ENCODE results near the gene RNF44.

RNF44 gene

DNA sequence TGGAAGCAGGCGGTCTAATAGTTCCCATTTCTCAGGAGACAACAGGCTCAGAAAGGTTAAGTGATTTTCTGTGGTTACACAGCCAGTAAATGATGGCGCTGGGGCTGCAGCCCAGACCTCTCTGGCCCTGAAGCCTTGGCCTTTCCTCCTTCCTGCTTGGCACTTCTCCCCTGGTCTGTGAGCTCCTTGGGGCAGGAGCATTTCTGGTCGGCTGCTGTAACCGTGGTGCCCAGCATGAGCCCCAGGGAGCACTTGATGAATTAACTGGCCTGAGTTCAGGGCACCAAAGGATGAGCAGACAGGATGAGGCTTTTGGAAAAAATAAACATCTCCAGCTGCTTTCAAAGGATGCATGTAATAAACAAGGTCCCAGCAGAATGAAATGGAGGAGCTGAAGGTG, 42.1 kb upstream of the RNF44 start:
- no peaks in the 10 kb centered on the region for H3F3A ChIP-seq (ENCODE audit: insufficient read depth)
- H3K27me3 ChIP-seq (ENCODE audit: low read length) = no peaks in the 10 kb centered on the region

DNA sequence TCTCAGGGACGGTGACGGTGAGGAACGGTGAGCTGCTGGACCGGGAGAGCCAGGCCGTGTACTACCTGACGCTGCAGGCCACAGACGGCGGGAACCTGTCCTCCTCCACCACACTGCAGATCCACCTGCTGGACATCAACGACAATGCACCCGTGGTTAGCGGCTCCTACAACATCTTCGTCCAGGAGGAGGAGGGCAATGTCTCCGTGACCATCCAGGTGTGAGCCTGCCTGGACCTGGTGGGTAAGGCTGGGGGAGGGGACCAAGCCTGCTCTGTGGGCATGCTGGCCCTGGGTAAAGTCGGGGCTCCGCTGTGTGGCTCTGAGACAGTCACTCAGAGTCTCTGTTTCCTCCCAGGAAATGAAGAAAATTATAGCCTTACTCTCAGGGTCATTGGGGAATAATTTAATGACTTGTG, 41.2 kb upstream of the RNF44 start:
- H3K27ac ChIP-seq (ENCODE audit: low read depth, low read length) = no peak overlapping the region
- H3K9me3 ChIP-seq (ENCODE audit: insufficient read depth, low read length) = no peaks in the 10 kb centered on the region
- no peak overlapping the region for H3K4me3 ChIP-seq (ENCODE audit: insufficient read depth, low read length, poor library complexity, severe bottlenecking)
- H3K9ac ChIP-seq (ENCODE audit: low read length) = no peak overlapping the region
- TF ChIP-seq, protein P1, sequence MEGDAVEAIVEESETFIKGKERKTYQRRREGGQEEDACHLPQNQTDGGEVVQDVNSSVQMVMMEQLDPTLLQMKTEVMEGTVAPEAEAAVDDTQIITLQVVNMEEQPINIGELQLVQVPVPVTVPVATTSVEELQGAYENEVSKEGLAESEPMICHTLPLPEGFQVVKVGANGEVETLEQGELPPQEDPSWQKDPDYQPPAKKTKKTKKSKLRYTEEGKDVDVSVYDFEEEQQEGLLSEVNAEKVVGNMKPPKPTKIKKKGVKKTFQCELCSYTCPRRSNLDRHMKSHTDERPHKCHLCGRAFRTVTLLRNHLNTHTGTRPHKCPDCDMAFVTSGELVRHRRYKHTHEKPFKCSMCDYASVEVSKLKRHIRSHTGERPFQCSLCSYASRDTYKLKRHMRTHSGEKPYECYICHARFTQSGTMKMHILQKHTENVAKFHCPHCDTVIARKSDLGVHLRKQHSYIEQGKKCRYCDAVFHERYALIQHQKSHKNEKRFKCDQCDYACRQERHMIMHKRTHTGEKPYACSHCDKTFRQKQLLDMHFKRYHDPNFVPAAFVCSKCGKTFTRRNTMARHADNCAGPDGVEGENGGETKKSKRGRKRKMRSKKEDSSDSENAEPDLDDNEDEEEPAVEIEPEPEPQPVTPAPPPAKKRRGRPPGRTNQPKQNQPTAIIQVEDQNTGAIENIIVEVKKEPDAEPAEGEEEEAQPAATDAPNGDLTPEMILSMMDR (IDR thresholded peaks at IDR 0.05; ENCODE audit: insufficient read depth, low read length, poor library complexity, severe bottlenecking) = peak; percentile 21
- no peak for TF ChIP-seq EZH2phosphoT487 (conservative IDR thresholded peaks at IDR 0.05; ENCODE audit: low read length)
- H3K27me3 ChIP-seq (ENCODE audit: low read length) = no peaks in the 10 kb centered on the region
- H3K9me2 ChIP-seq (replicated peaks; ENCODE audit: insufficient read depth, low read length) = no peaks in the 10 kb centered on the region
- H3F3A ChIP-seq (ENCODE audit: insufficient read depth) = no peaks in the 10 kb centered on the region
- H3K4me2 ChIP-seq (ENCODE audit: low read depth, low read length, poor library complexity, severe bottlenecking) = no peak overlapping the region
- no peaks in the 10 kb centered on the region for H4K20me1 ChIP-seq (ENCODE audit: low read depth, low read length)
- H3K36me3 ChIP-seq (ENCODE audit: low read length) = no peaks in the 10 kb centered on the region
- no peak overlapping the region for H2AFZ ChIP-seq (ENCODE audit: low read depth, low read length, severe bottlenecking)
- H3K79me2 ChIP-seq (ENCODE audit: insufficient read depth, low read length) = no peaks in the 10 kb centered on the region

More for the DNA sequence above, 42.1 kb upstream of the RNF44 start:
- H4K20me1 ChIP-seq (ENCODE audit: low read depth, low read length) = no peaks in the 10 kb centered on the region
- no peak overlapping the region for H3K27ac ChIP-seq (ENCODE audit: low read depth, low read length)
- no peak overlapping the region for H2AFZ ChIP-seq (ENCODE audit: low read depth, low read length, severe bottlenecking)
- no peak overlapping the region for H3K9ac ChIP-seq (ENCODE audit: low read length)
- H3K79me2 ChIP-seq (ENCODE audit: insufficient read depth, low read length) = no peaks in the 10 kb centered on the region
- H3K4me3 ChIP-seq (ENCODE audit: insufficient read depth, low read length, poor library complexity, severe bottlenecking) = no peak overlapping the region
- H3K36me3 ChIP-seq (ENCODE audit: low read length) = no peaks in the 10 kb centered on the region
- no peaks in the 10 kb centered on the region for H3K9me2 ChIP-seq (replicated peaks; ENCODE audit: insufficient read depth, low read length)
- H3K4me2 ChIP-seq (ENCODE audit: low read depth, low read length, poor library complexity, severe bottlenecking) = no peak overlapping the region
- no peaks in the 10 kb centered on the region for H3K9me3 ChIP-seq (ENCODE audit: insufficient read depth, low read length)
- TF ChIP-seq, protein P1 (IDR thresholded peaks at IDR 0.05; ENCODE audit: insufficient read depth, low read length, poor library complexity, severe bottlenecking) = no peak
- TF ChIP-seq EZH2phosphoT487 (conservative IDR thresholded peaks at IDR 0.05; ENCODE audit: low read length) = no peak

GRCh38 chr5:176577312-176578176, 40.3 kb upstream of the RNF44 start:
- H2AFZ ChIP-seq (ENCODE audit: low read depth, low read length, severe bottlenecking) = no peak overlapping the region
- H4K20me1 ChIP-seq (ENCODE audit: low read depth, low read length) = no peaks in the 10 kb centered on the region
- no peaks in the 10 kb centered on the region for H3K27me3 ChIP-seq (ENCODE audit: low read length)
- H3K9ac ChIP-seq (ENCODE audit: low read length) = no peak overlapping the region
- H3K79me2 ChIP-seq (ENCODE audit: insufficient read depth, low read length) = no peaks in the 10 kb centered on the region
- no peak overlapping the region for H3K27ac ChIP-seq (ENCODE audit: low read depth, low read length)
- H3K4me3 ChIP-seq (ENCODE audit: insufficient read depth, low read length, poor library complexity, severe bottlenecking) = no peak overlapping the region
- TF ChIP-seq, protein P1 (IDR thresholded peaks at IDR 0.05; ENCODE audit: insufficient read depth, low read length, poor library complexity, severe bottlenecking) = no peak
- TF ChIP-seq EZH2phosphoT487 (conservative IDR thresholded peaks at IDR 0.05; ENCODE audit: low read length) = no peak
- no peaks in the 10 kb centered on the region for H3K9me2 ChIP-seq (replicated peaks; ENCODE audit: insufficient read depth, low read length)
- H3F3A ChIP-seq (ENCODE audit: insufficient read depth) = no peaks in the 10 kb centered on the region
- H3K9me3 ChIP-seq (ENCODE audit: insufficient read depth, low read length) = no peaks in the 10 kb centered on the region
- no peaks in the 10 kb centered on the region for H3K36me3 ChIP-seq (ENCODE audit: low read length)
- H3K4me2 ChIP-seq (ENCODE audit: low read depth, low read length, poor library complexity, severe bottlenecking) = no peak overlapping the region

Measured in SU-DHL-6 (cell line).